VCaP (cell line): ENCODE measurements around the gene SYT11.
"Not testable (repeated sequence)": the region's sequence is repeated elsewhere in the genome, so short reads cannot be mapped to it uniquely, and the experiment has no call there.

Experiments used
- H3K27ac ChIP-seq: fragments of 450-650 bp; 2 replicates; pipeline ENCODE4 v1.5.1; 2017
- CTCF ChIP-seq: fragments of 450-650 bp; conservative IDR thresholded peaks from 2 replicates; pipeline ENCODE4 v1.5.1; 2017; ENCODE audit warnings: mild to moderate bottlenecking, moderate library complexity

The SYT11 gene

DNA sequence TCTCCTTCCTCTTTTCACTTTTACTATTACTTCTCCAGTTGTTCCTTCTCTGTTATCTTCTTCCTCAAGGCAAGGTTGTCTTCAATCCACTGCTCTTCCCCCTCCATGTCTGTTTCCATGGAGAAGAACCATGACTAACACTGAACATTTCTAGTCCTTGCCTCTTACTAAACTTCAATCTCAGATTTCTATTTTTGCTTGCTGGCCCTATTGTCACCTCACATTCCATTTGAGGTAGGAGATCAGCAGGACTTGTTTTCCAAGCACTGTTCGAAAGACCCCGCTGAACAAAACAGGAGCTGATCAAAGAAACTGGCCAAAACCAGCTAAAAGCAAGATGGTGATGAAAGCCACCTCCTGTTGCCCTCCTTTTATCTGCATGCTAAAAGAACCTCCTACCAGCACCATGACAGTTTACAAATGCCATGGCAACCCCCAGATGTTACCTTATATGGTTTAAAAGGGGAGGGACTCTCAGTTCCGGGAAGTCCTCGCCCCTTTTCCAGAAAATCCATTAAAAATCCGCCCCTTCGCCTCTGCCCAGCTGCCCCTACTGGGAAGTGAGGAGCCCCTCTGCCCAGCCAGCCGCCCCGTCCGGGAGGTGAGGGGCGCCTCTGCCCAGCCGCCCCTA lies 25.0 kb upstream of the SYT11 start:
- no peak for TF ChIP-seq CTCF
- H3K27ac ChIP-seq: no peak overlapping the region

DNA sequence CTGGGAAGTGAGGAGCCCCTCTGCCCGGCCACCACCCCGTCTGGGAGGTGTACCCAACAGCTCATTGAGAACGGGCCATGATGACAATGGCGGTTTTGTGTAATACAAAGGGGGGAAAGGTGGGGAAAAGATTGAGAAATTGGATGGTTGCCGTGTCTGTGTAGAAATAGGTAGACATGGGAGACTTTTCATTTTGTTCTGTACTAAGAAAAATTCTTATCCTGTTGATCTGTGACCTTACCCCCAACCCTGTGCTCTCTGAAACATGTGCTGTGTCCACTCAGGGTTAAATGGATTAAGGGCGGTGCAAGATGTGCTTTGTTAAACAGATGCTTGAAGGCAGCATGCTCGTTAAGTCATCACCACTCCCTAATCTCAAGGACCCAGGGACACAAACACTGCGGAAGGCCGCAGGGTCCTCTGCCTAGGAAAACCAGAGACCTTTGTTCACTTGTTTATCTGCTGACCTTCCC lies 24.4 kb upstream of the SYT11 start:
- not testable (repeated sequence) for H3K27ac ChIP-seq

DNA sequence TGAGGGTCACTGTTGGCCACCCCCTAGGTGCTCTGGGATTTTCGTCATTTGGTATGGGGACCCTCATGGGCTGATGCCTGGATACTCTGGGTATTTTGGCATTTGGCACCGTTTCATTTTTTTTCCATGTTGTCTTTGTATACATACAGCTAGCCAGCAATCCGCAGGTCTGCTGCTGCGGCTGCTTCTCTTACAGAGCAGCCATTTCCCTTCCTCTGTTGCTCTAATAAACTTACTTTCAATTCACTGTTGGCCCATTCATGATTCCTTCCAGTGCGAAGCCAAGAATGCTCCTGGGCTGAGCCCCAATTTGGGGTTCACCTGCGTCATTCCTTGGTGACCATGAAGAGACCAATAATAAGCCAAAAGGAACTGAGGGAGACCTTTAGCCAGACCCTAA lies 23.8 kb upstream of the SYT11 start:
- no peak overlapping the region for H3K27ac ChIP-seq
- no peak for TF ChIP-seq CTCF

DNA sequence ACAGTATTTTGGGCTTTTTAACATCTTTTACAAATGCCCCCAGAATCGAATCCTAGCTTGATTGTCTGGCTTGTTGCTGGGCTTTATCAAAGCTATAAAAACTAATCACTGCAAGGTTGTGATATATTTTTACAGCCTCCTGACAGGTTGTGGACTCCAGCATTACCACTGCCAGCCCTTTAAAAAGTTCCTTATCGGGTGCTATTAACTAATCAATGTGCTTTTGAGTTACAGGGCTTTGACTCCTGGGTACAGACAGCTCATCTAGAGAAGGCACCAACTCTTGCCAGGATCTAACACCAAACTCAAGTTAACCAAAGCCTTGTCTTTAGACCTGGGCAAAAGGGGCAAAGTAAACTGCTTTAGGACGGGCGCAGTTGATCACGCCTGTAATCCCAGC lies 19.0 kb upstream of the SYT11 start:
- no peak for TF ChIP-seq CTCF
- H3K27ac ChIP-seq: no peak overlapping the region

- no peak overlapping the region for H3K27ac ChIP-seq
- no peak for TF ChIP-seq CTCF
Measured at GRCh38 chr1:155844860-155845421, 14.4 kb upstream of the SYT11 start.

DNA sequence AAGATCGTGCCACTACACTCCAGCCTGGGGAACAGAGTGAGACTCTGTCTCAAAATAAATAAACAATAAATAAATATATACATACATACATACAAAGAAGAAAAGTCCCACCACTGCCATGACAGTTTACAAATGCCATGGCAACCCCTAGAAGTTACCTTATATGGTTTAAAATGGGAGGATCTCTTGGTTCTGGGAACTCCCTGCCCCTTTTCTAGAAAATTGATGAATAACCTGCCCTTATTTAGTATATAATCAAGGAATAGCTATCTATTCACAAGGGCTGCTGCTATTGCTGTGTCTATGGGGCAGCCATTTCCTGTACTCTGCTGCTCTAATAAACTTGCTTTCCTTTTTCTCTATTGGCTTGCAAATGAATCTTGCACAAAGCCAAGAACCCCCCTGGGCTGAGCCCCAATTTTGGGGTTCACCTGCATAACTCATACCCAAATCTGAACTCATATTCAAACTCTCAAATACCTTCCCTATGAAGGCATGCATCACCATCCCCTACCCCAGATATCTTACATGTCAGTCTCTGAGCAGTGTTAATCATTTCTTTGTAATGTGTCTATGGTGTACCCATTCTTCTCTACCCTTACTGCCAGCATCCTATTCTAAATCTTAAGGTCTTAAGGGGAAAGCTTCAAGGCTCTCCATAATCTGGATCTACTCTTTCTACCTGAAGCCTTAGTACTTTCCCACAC lies 11.4 kb upstream of the SYT11 start:
- no peak for TF ChIP-seq CTCF
- no peak overlapping the region for H3K27ac ChIP-seq

- no peak overlapping the region for H3K27ac ChIP-seq
- no peak for TF ChIP-seq CTCF
Measured at GRCh38 chr1:155850345-155850744, 9.0 kb upstream of the SYT11 start.
